ENCODE measurements around the gene KHDRBS1. TPM values are rescaled to one million over a fixed set of nuclear protein-coding genes. Genes with fewer than 3 reads are reported as not detected.
A peak's percentile ranks its signal among the peaks of the same experiment; 100 is the strongest.

The KHDRBS1 gene
- polyA plus RNA-seq, 1 experiment, result 76.2 TPM

- ChIA-PET CTCF (interaction anchor here (0.7 to 2.3 kb wide), 3 partner anchors 10 to 140 kb away, joined by 3 to 8 read pairs (median 3); no protein-coding TSS in a partner anchor), POLR2A (interaction anchor here (1.1 kb wide), 1 partner anchor 9 kb away, joined by 4 read pairs; no protein-coding TSS in a partner anchor)
- H3K4me3 ChIP-seq (ENCODE audit: low read depth, low read length), result no peak overlapping the region
- no peak for DNase-seq (ENCODE audit: low read depth, low spot score)
- TF ChIP-seq CTCF (IDR thresholded peaks at IDR 0.05; ENCODE audit: low read depth, low read length), result no peak
- H3K9me3 ChIP-seq (ENCODE audit: control insufficient read depth, insufficient read depth, low read length), result no peaks in the 10 kb centered on the region
- H3K27ac ChIP-seq (ENCODE audit: low read depth, low read length), result no peak overlapping the region
- no peaks in the 10 kb centered on the region for H3K27me3 ChIP-seq (ENCODE audit: control insufficient read depth, insufficient read depth, low read length)
These were observed 30.6 kb downstream of the KHDRBS1 start for GRCh38 chr1:32044234-32044633.

- DNase-seq (ENCODE audit: low read depth, low spot score), result no peak
These were observed 32.1 kb downstream of the KHDRBS1 start for GRCh38 chr1:32045772-32046171.

GRCh38 chr1:32047701-32048100, 34.0 kb downstream of the KHDRBS1 start:
- DNase-seq (ENCODE audit: low read depth, low spot score), result peak; percentile 23
- Histone ChIP-seq H3K4me3 (ENCODE audit: low read depth, low read length) (no peak overlapping the region), H3K27ac (ENCODE audit: low read depth, low read length) (no peak overlapping the region), H3K9me3 (ENCODE audit: control insufficient read depth, insufficient read depth, low read length) (no peaks in the 10 kb centered on the region), H3K27me3 (ENCODE audit: control insufficient read depth, insufficient read depth, low read length) (no peaks in the 10 kb centered on the region)
- POLR2A ChIA-PET, result interaction anchor here (0.6 to 1.7 kb wide), 5 partner anchors 9 to 423 kb away, joined by 3 to 6 read pairs (median 6); partner anchors contain the start of gene KHDRBS1
- CTCF ChIA-PET, result interaction anchor here (0.5 to 2.8 kb wide), 4 partner anchors 15 to 44 kb away, joined by 3 to 12 read pairs (median 3); partner anchors contain the start of gene TMEM39B
- TF ChIP-seq CTCF (IDR thresholded peaks at IDR 0.05; ENCODE audit: low read depth, low read length), result no peak

More at GRCh38 chr1:32045772-32046171, 32.1 kb downstream of the KHDRBS1 start:
- Histone ChIP-seq H3K27me3 (ENCODE audit: control insufficient read depth, insufficient read depth, low read length) (no peaks in the 10 kb centered on the region), H3K27ac (ENCODE audit: low read depth, low read length) (no peak overlapping the region), H3K9me3 (ENCODE audit: control insufficient read depth, insufficient read depth, low read length) (no peaks in the 10 kb centered on the region), H3K4me3 (ENCODE audit: low read depth, low read length) (no peak overlapping the region)
- TF ChIP-seq CTCF (IDR thresholded peaks at IDR 0.05; ENCODE audit: low read depth, low read length), result no peak
- CTCF ChIA-PET, result interaction anchor here (0.6 to 2.8 kb wide), 2 partner anchors 17 to 245 kb away, joined by 3 to 12 read pairs; no protein-coding TSS in a partner anchor
- POLR2A ChIA-PET, result interaction anchor here (1.2 kb wide), 1 partner anchor 9 kb away, joined by 3 read pairs; no protein-coding TSS in a partner anchor

- no peak overlapping the region for H3K4me3 ChIP-seq (ENCODE audit: low read depth, low read length)
- CTCF ChIA-PET, result interaction anchor here (0.7 to 2.8 kb wide), 3 partner anchors 14 to 45 kb away, joined by 3 to 12 read pairs (median 3); no protein-coding TSS in a partner anchor
- TF ChIP-seq CTCF (IDR thresholded peaks at IDR 0.05; ENCODE audit: low read depth, low read length), result no peak
- no peaks in the 10 kb centered on the region for H3K27me3 ChIP-seq (ENCODE audit: control insufficient read depth, insufficient read depth, low read length)
- peak; percentile 59 for DNase-seq (ENCODE audit: low read depth, low spot score)
- H3K27ac ChIP-seq (ENCODE audit: low read depth, low read length), result peak overlapping the region; percentile 88
- POLR2A ChIA-PET, result interaction anchor here (0.8 to 1.7 kb wide), 4 partner anchors 8 to 35 kb away, joined by 3 to 6 read pairs (median 6); partner anchors contain the start of gene KHDRBS1
- H3K9me3 ChIP-seq (ENCODE audit: control insufficient read depth, insufficient read depth, low read length), result no peaks in the 10 kb centered on the region
These were observed 34.8 kb downstream of the KHDRBS1 start for GRCh38 chr1:32048440-32048839.

GRCh38 chr1:32051706-32052105, 38.0 kb downstream of the KHDRBS1 start:
- POLR2A ChIA-PET, result interaction anchor here (0.7 kb wide), 1 partner anchor 242 kb away, joined by 5 read pairs; no protein-coding TSS in a partner anchor
- no peak for DNase-seq (ENCODE audit: low read depth, low spot score)
- no peak overlapping the region for H3K4me3 ChIP-seq (ENCODE audit: low read depth, low read length)
- no peaks in the 10 kb centered on the region for H3K27me3 ChIP-seq (ENCODE audit: control insufficient read depth, insufficient read depth, low read length)
- TF ChIP-seq CTCF (IDR thresholded peaks at IDR 0.05; ENCODE audit: low read depth, low read length), result no peak
- H3K9me3 ChIP-seq (ENCODE audit: control insufficient read depth, insufficient read depth, low read length), result no peaks in the 10 kb centered on the region
- no peak overlapping the region for H3K27ac ChIP-seq (ENCODE audit: low read depth, low read length)
- CTCF ChIA-PET, result interaction anchor here (1.4 to 1.8 kb wide), 2 partner anchors 11 to 48 kb away, joined by 3 to 8 read pairs; no protein-coding TSS in a partner anchor

Data from AG04450 (cell line).